HL-60 (cell line): ENCODE results near the gene TESK2.
"Not testable (repeated sequence)": the region's sequence is repeated elsewhere in the genome, so short reads cannot be mapped to it uniquely, and the experiment has no call there.

Experiments used
- DNase-seq, 2 experiments: peaks; one replicate each; pipeline ENCODE4 v3.0.0-alpha.2; 2010 to 2020; ENCODE audit warnings: low read depth in 1 of 2, low spot score in 1 of 2
- H3K27ac ChIP-seq: fragments of 250-450 bp; sonication (Bioruptor Pico); replicated peaks from 2 replicates; pipeline ENCODE4 v1.5.1; 2020; ENCODE audit warnings: mild to moderate bottlenecking, moderate library complexity
- H3K27me3 ChIP-seq: fragments of 250-450 bp; sonication (Bioruptor Pico); 2 replicates; pipeline ENCODE4 v1.5.1; 2021; ENCODE audit warnings: mild to moderate bottlenecking, moderate library complexity; ENCODE audit not compliant: insufficient read depth, poor library complexity, severe bottlenecking
- H3K4me3 ChIP-seq: replicated peaks from 2 replicates; pipeline ENCODE4 v1.5.1; 2011; ENCODE audit warnings: mild to moderate bottlenecking, control low read depth, low read length; ENCODE audit not compliant: insufficient read depth
- CTCF ChIP-seq: IDR thresholded peaks from one replicate; pipeline ENCODE4 v1.5.1; 2011; ENCODE audit warnings: low read length, control low read depth, inconsistent platforms; ENCODE audit not compliant: insufficient read depth
- GABPA ChIP-seq: IDR thresholded peaks from 2 replicates; pipeline ENCODE4 v1.6.1; 2012; ENCODE audit warnings: low read depth
- POLR2AphosphoS5 ChIP-seq: IDR thresholded peaks from 2 replicates; pipeline ENCODE4 v1.6.1; 2012; ENCODE audit warnings: low read depth
- REST ChIP-seq: IDR thresholded peaks from 2 replicates; pipeline ENCODE4 v1.6.1; 2012; ENCODE audit warnings: low read depth; ENCODE audit not compliant: insufficient replicate concordance
- SPI1 ChIP-seq: IDR thresholded peaks from 2 replicates; pipeline ENCODE4 v1.6.1; 2012; ENCODE audit warnings: low read depth, mild to moderate bottlenecking, borderline replicate concordance

The TESK2 gene

GRCh38 chr1:45386219-45386618 lies 104.7 kb downstream of the TESK2 start:
- Histone ChIP-seq H3K27ac (no peak overlapping the region), H3K4me3 (no peak overlapping the region), H3K27me3 (no peaks in the 10 kb centered on the region)
- no peak for DNase-seq
- TF ChIP-seq GABPA: no peak
- TF ChIP-seq REST: no peak
- TF ChIP-seq POLR2AphosphoS5: no peak
- no peak for TF ChIP-seq CTCF
- TF ChIP-seq SPI1: no peak

GRCh38 chr1:45385302-45385701 lies 105.7 kb downstream of the TESK2 start:
- DNase-seq: no peak
- Histone ChIP-seq H3K4me3 (no peak overlapping the region), H3K27ac (no peak overlapping the region), H3K27me3 (no peaks in the 10 kb centered on the region)
- TF ChIP-seq GABPA (no peak), SPI1 (no peak), CTCF (no peak), REST (no peak), POLR2AphosphoS5 (no peak)

GRCh38 chr1:45384213-45384612 lies 106.8 kb downstream of the TESK2 start:
- not testable (repeated sequence) for H3K27me3 ChIP-seq, DNase-seq, H3K27ac ChIP-seq, H3K4me3 ChIP-seq

GRCh38 chr1:45383191-45383590 lies 107.8 kb downstream of the TESK2 start:
- Histone ChIP-seq H3K4me3 (no peak overlapping the region), H3K27me3 (no peaks in the 10 kb centered on the region), H3K27ac (no peak overlapping the region)
- TF ChIP-seq POLR2AphosphoS5 (no peak), REST (no peak), SPI1 (no peak), GABPA (no peak), CTCF (no peak)
- no peak for DNase-seq
